IPS-NIHi7 (cell line): ENCODE results near the gene SCP2.
"Not testable (repeated sequence)": the region's sequence is repeated elsewhere in the genome, so short reads cannot be mapped to it uniquely, and the experiment has no call there.

Experiments used
- DNase-seq: peaks from one replicate; pipeline ENCODE4 v3.0.0; 2012; ENCODE audit warnings: mixed read lengths; ENCODE audit errors: extremely low spot score

Gene SCP2

GRCh38 chr1:52917156-52917555 is 9.9 kb upstream of the SCP2 start:
- DNase-seq: no peak

- no peak for DNase-seq
These were observed 9.5 kb upstream of the SCP2 start for GRCh38 chr1:52917581-52917980.

GRCh38 chr1:52918201-52918600 is 8.9 kb upstream of the SCP2 start:
- no peak for DNase-seq

GRCh38 chr1:52919051-52919722 is 7.9 kb upstream of the SCP2 start:
- no peak for DNase-seq

GRCh38 chr1:52919723-52920483 is 7.2 kb upstream of the SCP2 start:
- no peak for DNase-seq

- peak; percentile 33 for DNase-seq
These were observed 6.2 kb upstream of the SCP2 start for GRCh38 chr1:52920791-52921291.

- no peak for DNase-seq
These were observed 1.5 kb upstream of the SCP2 start for GRCh38 chr1:52925571-52926005.

GRCh38 chr1:52926864-52927211 is 238 bp upstream of the SCP2 start:
- no peak for DNase-seq

GRCh38 chr1:52928015-52928404 is 934 bp downstream of the SCP2 start:
- DNase-seq: peak; percentile 24

GRCh38 chr1:52929019-52929418 is 1.9 kb downstream of the SCP2 start:
- no peak for DNase-seq

- DNase-seq: no peak
These were observed 10.5 kb downstream of the SCP2 start for GRCh38 chr1:52937433-52938182.

GRCh38 chr1:52938183-52938451 is 11.0 kb downstream of the SCP2 start:
- no peak for DNase-seq

GRCh38 chr1:52943876-52944416 is 16.9 kb downstream of the SCP2 start:
- DNase-seq: no peak

- DNase-seq: no peak
These were observed 17.5 kb downstream of the SCP2 start for GRCh38 chr1:52944566-52944965.

GRCh38 chr1:52947490-52947889 is 20.4 kb downstream of the SCP2 start:
- no peak for DNase-seq

GRCh38 chr1:52949602-52950001 is 22.5 kb downstream of the SCP2 start:
- not testable (repeated sequence) for DNase-seq

GRCh38 chr1:52952112-52952511 is 25.0 kb downstream of the SCP2 start:
- no peak for DNase-seq

GRCh38 chr1:52955129-52955970 is 28.3 kb downstream of the SCP2 start:
- no peak for DNase-seq

GRCh38 chr1:52963101-52963500 is 36.0 kb downstream of the SCP2 start:
- no peak for DNase-seq

GRCh38 chr1:52967666-52968065 is 40.6 kb downstream of the SCP2 start:
- DNase-seq: no peak

GRCh38 chr1:52969234-52969633 is 42.2 kb downstream of the SCP2 start:
- not testable (repeated sequence) for DNase-seq

GRCh38 chr1:52970149-52970548 is 43.1 kb downstream of the SCP2 start:
- DNase-seq: peak; percentile 39
